Measurements from ENCODE around the gene PWP1. TPM values are rescaled to one million over a fixed set of nuclear protein-coding genes. Genes with fewer than 3 reads are reported as not detected.

PWP1 gene
- total RNA-seq, 1 donor from 2014 or later, result 92.1 TPM

DNA sequence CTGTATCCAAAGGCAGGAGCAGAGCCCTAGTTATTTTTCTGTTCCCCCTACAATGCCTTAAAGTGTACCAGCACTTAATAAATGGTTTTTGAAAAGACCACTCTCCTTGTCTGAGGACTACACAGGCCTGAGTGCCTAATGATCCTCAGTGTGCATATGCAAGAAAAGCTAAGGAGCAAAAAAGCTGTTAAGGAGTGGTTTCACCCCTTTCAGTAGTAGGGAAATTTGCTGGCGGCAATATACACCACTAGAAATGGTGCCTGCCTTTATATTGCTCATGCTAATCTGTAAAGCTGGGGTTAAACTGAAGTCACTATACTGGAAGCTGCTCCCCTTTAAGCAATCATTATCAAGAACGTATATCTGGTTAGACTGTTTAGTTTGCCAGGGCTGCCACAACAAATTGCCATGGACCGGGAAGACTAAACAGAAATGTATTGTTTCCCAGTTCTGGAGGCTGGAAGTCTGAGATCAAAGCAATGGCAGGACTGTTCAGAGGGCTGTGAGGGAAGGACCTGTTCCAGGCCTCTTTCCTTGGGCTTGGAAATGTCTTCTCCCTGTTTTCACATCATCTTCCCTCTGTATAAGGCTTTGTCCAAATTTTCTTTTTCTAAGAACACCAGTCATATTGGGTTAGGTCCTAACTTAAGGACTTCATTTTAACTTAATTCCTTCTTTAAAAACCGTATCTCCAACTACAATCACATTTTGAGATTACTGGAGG, 45.2 kb downstream of the PWP1 start:
- TF ChIP-seq, protein P1, sequence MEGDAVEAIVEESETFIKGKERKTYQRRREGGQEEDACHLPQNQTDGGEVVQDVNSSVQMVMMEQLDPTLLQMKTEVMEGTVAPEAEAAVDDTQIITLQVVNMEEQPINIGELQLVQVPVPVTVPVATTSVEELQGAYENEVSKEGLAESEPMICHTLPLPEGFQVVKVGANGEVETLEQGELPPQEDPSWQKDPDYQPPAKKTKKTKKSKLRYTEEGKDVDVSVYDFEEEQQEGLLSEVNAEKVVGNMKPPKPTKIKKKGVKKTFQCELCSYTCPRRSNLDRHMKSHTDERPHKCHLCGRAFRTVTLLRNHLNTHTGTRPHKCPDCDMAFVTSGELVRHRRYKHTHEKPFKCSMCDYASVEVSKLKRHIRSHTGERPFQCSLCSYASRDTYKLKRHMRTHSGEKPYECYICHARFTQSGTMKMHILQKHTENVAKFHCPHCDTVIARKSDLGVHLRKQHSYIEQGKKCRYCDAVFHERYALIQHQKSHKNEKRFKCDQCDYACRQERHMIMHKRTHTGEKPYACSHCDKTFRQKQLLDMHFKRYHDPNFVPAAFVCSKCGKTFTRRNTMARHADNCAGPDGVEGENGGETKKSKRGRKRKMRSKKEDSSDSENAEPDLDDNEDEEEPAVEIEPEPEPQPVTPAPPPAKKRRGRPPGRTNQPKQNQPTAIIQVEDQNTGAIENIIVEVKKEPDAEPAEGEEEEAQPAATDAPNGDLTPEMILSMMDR (IDR thresholded peaks at IDR 0.05; ENCODE audit: insufficient read depth, low read length, severe bottlenecking), result no peak
- FAIRE-seq (no peak), DNase-seq (ENCODE audit: low read depth) (no peak)
- Histone ChIP-seq H3K4me3 (ENCODE audit: low read depth, low read length) (no peak overlapping the region), H3K36me3 (ENCODE audit: control insufficient read depth, insufficient read depth, low read length) (peaks cover 4% of the 10 kb centered on the region), H3K27me3 (ENCODE audit: control insufficient read depth, insufficient read depth, low read length) (no peaks in the 10 kb centered on the region)

DNA sequence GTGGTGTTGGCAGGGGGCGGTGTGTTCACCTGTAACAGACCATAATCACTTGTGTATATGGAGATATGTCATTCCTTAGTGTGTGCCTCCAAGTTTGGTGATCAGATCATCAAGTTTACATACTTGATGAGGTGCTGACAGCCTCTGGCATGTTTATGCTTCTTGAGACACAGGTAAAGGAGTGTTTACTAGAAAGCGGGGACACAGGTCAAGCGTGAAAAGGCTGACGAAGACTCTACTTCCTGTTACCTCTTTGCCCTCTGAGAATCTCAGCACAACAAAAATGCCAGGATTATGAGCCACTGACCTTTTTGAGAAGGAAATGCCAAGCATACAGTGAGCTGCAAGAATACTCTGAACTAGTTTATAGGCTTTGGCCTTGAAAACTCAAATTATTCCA, 45.8 kb downstream of the PWP1 start:
- peaks cover 4% of the 10 kb centered on the region for H3K36me3 ChIP-seq (ENCODE audit: control insufficient read depth, insufficient read depth, low read length)
- TF ChIP-seq, protein P1 (IDR thresholded peaks at IDR 0.05; ENCODE audit: insufficient read depth, low read length, severe bottlenecking), result no peak
- no peak for FAIRE-seq
- H3K27me3 ChIP-seq (ENCODE audit: control insufficient read depth, insufficient read depth, low read length), result no peaks in the 10 kb centered on the region
- H3K4me3 ChIP-seq (ENCODE audit: low read depth, low read length), result no peak overlapping the region
- DNase-seq (ENCODE audit: low read depth), result peak; percentile 55

GRCh38 chr12:107732365-107732764, 46.8 kb downstream of the PWP1 start:
- Histone ChIP-seq H3K36me3 (ENCODE audit: control insufficient read depth, insufficient read depth, low read length) (peaks cover 4% of the 10 kb centered on the region), H3K27me3 (ENCODE audit: control insufficient read depth, insufficient read depth, low read length) (no peaks in the 10 kb centered on the region), H3K4me3 (ENCODE audit: low read depth, low read length) (no peak overlapping the region)
- TF ChIP-seq, protein P1 (IDR thresholded peaks at IDR 0.05; ENCODE audit: insufficient read depth, low read length, severe bottlenecking), result no peak
- FAIRE-seq, result no peak
- no peak for DNase-seq (ENCODE audit: low read depth)

DNA sequence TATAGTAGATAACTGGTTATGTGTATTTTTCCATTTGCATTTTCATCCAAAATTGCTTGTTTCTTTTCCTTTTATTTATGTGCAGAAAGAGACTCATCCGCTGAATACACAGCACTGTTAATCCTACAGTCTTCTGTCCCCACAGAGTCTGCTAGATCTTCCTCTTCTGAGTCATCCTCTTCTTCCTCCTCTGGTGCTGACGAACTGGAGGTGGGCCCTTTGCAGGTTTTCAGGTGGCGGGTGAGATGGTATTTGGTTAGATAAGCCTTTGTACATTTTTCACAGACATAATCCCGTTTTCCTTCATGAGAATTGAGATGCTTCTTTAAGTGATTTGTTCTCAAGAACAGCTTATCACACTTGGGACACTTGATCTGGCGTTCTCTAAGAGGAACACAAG, 48.5 kb downstream of the PWP1 start:
- H3K36me3 ChIP-seq (ENCODE audit: control insufficient read depth, insufficient read depth, low read length), result peaks cover 12% of the 10 kb centered on the region
- H3K4me3 ChIP-seq (ENCODE audit: low read depth, low read length), result no peak overlapping the region
- DNase-seq (ENCODE audit: low read depth), result no peak
- FAIRE-seq, result no peak
- TF ChIP-seq, protein P1 (IDR thresholded peaks at IDR 0.05; ENCODE audit: insufficient read depth, low read length, severe bottlenecking), result no peak
- H3K27me3 ChIP-seq (ENCODE audit: control insufficient read depth, insufficient read depth, low read length), result no peaks in the 10 kb centered on the region

- FAIRE-seq (no peak), DNase-seq (ENCODE audit: low read depth) (no peak)
- TF ChIP-seq, protein P1 (IDR thresholded peaks at IDR 0.05; ENCODE audit: insufficient read depth, low read length, severe bottlenecking), result no peak
- no peak overlapping the region for H3K4me3 ChIP-seq (ENCODE audit: low read depth, low read length)
- peaks cover 18% of the 10 kb centered on the region for H3K36me3 ChIP-seq (ENCODE audit: control insufficient read depth, insufficient read depth, low read length)
- H3K27me3 ChIP-seq (ENCODE audit: control insufficient read depth, insufficient read depth, low read length), result no peaks in the 10 kb centered on the region
Observed at GRCh38 chr12:107735763-107736162, 50.2 kb downstream of the PWP1 start.

GRCh38 chr12:107736914-107737313, 51.3 kb downstream of the PWP1 start:
- no peak for FAIRE-seq
- peaks cover 22% of the 10 kb centered on the region for H3K36me3 ChIP-seq (ENCODE audit: control insufficient read depth, insufficient read depth, low read length)

More at GRCh38 chr12:107736914-107737313, 51.3 kb downstream of the PWP1 start:
- no peak for DNase-seq (ENCODE audit: low read depth)
- Histone ChIP-seq H3K4me3 (ENCODE audit: low read depth, low read length) (no peak overlapping the region), H3K27me3 (ENCODE audit: control insufficient read depth, insufficient read depth, low read length) (no peaks in the 10 kb centered on the region)
- TF ChIP-seq, protein P1 (IDR thresholded peaks at IDR 0.05; ENCODE audit: insufficient read depth, low read length, severe bottlenecking), result no peak

Measured in bronchial epithelial cell (primary cell).